HepG2 (cell line): ENCODE data around the gene CMTM2. TPM values are rescaled to one million over a fixed set of nuclear protein-coding genes. Genes with fewer than 3 reads are reported as not detected.
A peak's percentile ranks its signal among the peaks of the same experiment; 100 is the strongest.

Experiments
- ATAC-seq: fragments of 200-7000 bp; cut with Tn5 transposase; 3 replicates; pipeline ENCODE4 v1.9.1; 2020; ENCODE audit warnings: mild to moderate bottlenecking, moderate library complexity
- BruUV-seq: library from RNA; stranded (reverse); fragments of 400-500 nt; replicated peaks from 2 replicates; lab custom pipeline; 2021; lab: Mats Ljungman, UMichigan
- CTCF ChIA-PET: fragments of 300-600 bp; formaldehyde crosslinking; extraction: SDS; loops from one replicate; lab custom pipeline; 2021; ENCODE audit warnings: low total read pairs, inconsistent platforms, low intra/inter-chr PET ratio; lab: Yijun Ruan, JAX
- POLR2A ChIA-PET: fragments of 350-600 bp; sonication (Branson Sonifier 250); formaldehyde crosslinking; loops from one replicate; lab custom pipeline; 2020; ENCODE audit warnings: antibody characterized with exemption, inconsistent platforms; lab: Yijun Ruan, JAX
- DNase-seq: peaks from one replicate; pipeline ENCODE4 v3.0.0-alpha.2; 2015; ENCODE audit warnings: low spot score
- FAIRE-seq: peaks from 3 replicates; lab custom pipeline; 2011; peaks lifted over from hg19 to GRCh38; lab: Jason Lieb, UNC
- H2AFZ ChIP-seq: one replicate; pipeline ENCODE4 v1.6.1; 2011; ENCODE audit warnings: low read length, inconsistent platforms
- H3K27ac ChIP-seq: fragments of 300-600 bp; 3 replicates; pipeline ENCODE4 v1.8.0; 2011; ENCODE audit warnings: mixed run types, mild to moderate bottlenecking, mixed read lengths, low read length, inconsistent platforms; ENCODE audit not compliant: insufficient read depth; ENCODE audit errors: extremely low read length
- H3K27me3 ChIP-seq, 2 experiments: fragments of 200-600 bp in 1 of 2; 2 replicates in 1 of 2; 3 replicates in 1 of 2; pipeline versions ENCODE4 v1.6.0 to v1.8.0; 2011; ENCODE audit warnings: low read length in 2 of 2, mild to moderate bottlenecking in 2 of 2, moderate library complexity in 2 of 2, inconsistent platforms in 1 of 2; ENCODE audit not compliant: insufficient read depth in 2 of 2, control insufficient read depth in 1 of 2
- H3K36me3 ChIP-seq, 2 experiments: fragments of 200-600 bp in 1 of 2; replicated peaks in 1 of 2; 2 replicates in 1 of 2; 3 replicates in 1 of 2; pipeline versions ENCODE4 v1.5.1 to v1.8.0; 2011; ENCODE audit warnings: low read length in 2 of 2, inconsistent platforms in 1 of 2; ENCODE audit not compliant: insufficient read depth in 2 of 2, control insufficient read depth in 1 of 2
- H3K4me1 ChIP-seq: 2 replicates; pipeline ENCODE4 v1.5.1; 2012; ENCODE audit warnings: low read length, inconsistent platforms; ENCODE audit not compliant: insufficient read depth
- H3K4me2 ChIP-seq: 2 replicates; pipeline ENCODE4 v1.6.0; 2011; ENCODE audit warnings: low read depth, low read length, inconsistent platforms
- H3K4me3 ChIP-seq, 3 experiments: fragments of 200-600 bp in 1 of 3; sonication (generic), shearing (Covaris generic) in 1 of 3; replicated peaks in 1 of 3; 2 replicates each; pipeline ENCODE4 v1.5.1; 2011 to 2016; ENCODE audit warnings: low read length in 3 of 3, inconsistent platforms in 2 of 3, low read depth in 2 of 3, mild to moderate bottlenecking in 2 of 3, control low read depth in 1 of 3, mixed read lengths in 1 of 3; ENCODE audit not compliant: insufficient read depth in 1 of 3
- H3K79me2 ChIP-seq: one replicate; pipeline ENCODE4 v1.6.1; 2011; ENCODE audit warnings: low read length, inconsistent platforms; ENCODE audit not compliant: insufficient read depth
- H3K9ac ChIP-seq: 2 replicates; pipeline ENCODE4 v1.6.0; 2011; ENCODE audit warnings: mild to moderate bottlenecking, low read depth, low read length, inconsistent platforms; ENCODE audit not compliant: insufficient read depth
- H3K9me3 ChIP-seq: 2 replicates; pipeline ENCODE4 v1.5.1; 2012; ENCODE audit warnings: mild to moderate bottlenecking, low read length
- H4K20me1 ChIP-seq: 2 replicates; pipeline ENCODE4 v1.6.0; 2011; ENCODE audit warnings: inconsistent platforms, mild to moderate bottlenecking, low read length, moderate library complexity; ENCODE audit not compliant: insufficient read depth
- ELF3 ChIP-seq: IDR thresholded peaks from 2 replicates; pipeline ENCODE4 v1.6.1; 2016; ENCODE audit warnings: missing genetic modification reagents, missing compliant biosample characterization
- FIP1L1 ChIP-seq: fragments of 200-400 bp; formaldehyde crosslinking; IDR thresholded peaks from 2 replicates; pipeline ENCODE4 v1.6.1; 2018; ENCODE audit warnings: low read depth, mild to moderate bottlenecking, low read length, moderate library complexity, borderline replicate concordance; ENCODE audit not compliant: insufficient read depth
- JDP2 ChIP-seq: sonication (generic); formaldehyde crosslinking; IDR thresholded peaks from 2 replicates; pipeline ENCODE4 v1.8.1; 2022; ENCODE audit warnings: missing genetic modification reagents, borderline replicate concordance
- SOX13 ChIP-seq, 3 experiments: fragments of 450-650 bp in 1 of 3; sonication (generic) in 1 of 3; formaldehyde crosslinking in 1 of 3; IDR thresholded peaks in 2 of 3; conservative IDR thresholded peaks in 1 of 3; 2 replicates each; pipeline versions ENCODE4 v1.5.0 to v1.6.1; 2016 to 2020; ENCODE audit warnings: antibody characterized with exemption in 1 of 3, mild to moderate bottlenecking in 1 of 3, missing compliant biosample characterization in 1 of 3, missing genetic modification reagents in 1 of 3, moderate library complexity in 1 of 3
- ZFP36L1 ChIP-seq: sonication (generic); formaldehyde crosslinking; IDR thresholded peaks from 2 replicates; pipeline ENCODE4 v1.8.0; 2022; ENCODE audit warnings: mild to moderate bottlenecking, missing genetic modification reagents, moderate library complexity
- ZNF605 ChIP-seq: sonication (generic); formaldehyde crosslinking; IDR thresholded peaks from 2 replicates; pipeline ENCODE4 v1.8.0; 2022; ENCODE audit warnings: mild to moderate bottlenecking, missing genetic modification reagents
- ZNF724P ChIP-seq: sonication (generic); formaldehyde crosslinking; IDR thresholded peaks from 2 replicates; pipeline ENCODE4 v1.8.0; 2022; ENCODE audit warnings: missing genetic modification reagents, borderline replicate concordance
- WGBS: methylation state at CpG from one replicate; pipeline ENCODE4 v1.1.6; 2017; ENCODE audit warnings: low lambda C conversion rate; 5-methylcytosine and 5-hydroxymethylcytosine counted together
- in situ Hi-C: cut with HindIII; loops from 2 replicates; pipeline ENCODE4 v1.10.0; 2017; ENCODE audit warnings: low pct_unique_long_range_greater_than_20kb; ENCODE audit not compliant: extremely low pct_ligation_motif_present
- intact Hi-C: fragments of 100-400 bp; cut with micrococcal nuclease; formaldehyde crosslinking; loops from one replicate; pipeline ENCODE4 v1.10.0; 2022; ENCODE audit not compliant: unreplicated experiment
- polyA plus RNA-seq, 8 experiments: library from polyadenylated mRNA; depleted of rRNA in 3 of 8; stranded (reverse) in 7 of 8; unstranded in 1 of 8; fragments of >200 nt; fragmentation: Illumina TruSeq in 4 of 8; extraction: Trizol in 4 of 8; gene quantifications; 2 replicates each; pipeline versions ENCODE4 v1.2.1 to v1.2.3, GENCODE V29; 2011 to 2016; ENCODE audit warnings: low read depth in 4 of 8, missing spikeins in 1 of 8, mixed read lengths in 1 of 8; ENCODE audit not compliant: insufficient read depth in 1 of 8
- total RNA-seq, 5 experiments: library from RNA; depleted of rRNA; stranded (reverse); fragments of >200 nt; fragmentation: Illumina TruSeq; extraction: Trizol; gene quantifications; 2 replicates each; pipeline ENCODE4 v1.2.3, GENCODE V29; 2016; ENCODE audit warnings: low read depth in 1 of 5
- TF ChIP-seq, protein P1 (sequence below): IDR thresholded peaks from 2 replicates; pipeline ENCODE4 v1.4.0; 2020; ENCODE audit warnings: mild to moderate bottlenecking, missing genetic modification reagents
- TF ChIP-seq, protein P2 (sequence below): sonication (generic); formaldehyde crosslinking; IDR thresholded peaks from 2 replicates; pipeline ENCODE4 v1.5.0; 2020; ENCODE audit warnings: mild to moderate bottlenecking, missing genetic modification reagents, borderline replicate concordance
- TF ChIP-seq, protein P3 (sequence below): sonication (generic); formaldehyde crosslinking; IDR thresholded peaks from 2 replicates; pipeline ENCODE4 v1.9.0; 2021; ENCODE audit warnings: missing genetic modification reagents, mild to moderate bottlenecking, borderline replicate concordance
- TF ChIP-seq, protein P4 (sequence below): sonication (generic); formaldehyde crosslinking; IDR thresholded peaks from 2 replicates; pipeline ENCODE4 v1.9.0; 2022; ENCODE audit warnings: low read depth, missing genetic modification reagents

CMTM2 gene
- total and polyA plus RNA-seq, 2 of the 13 experiments (the other 11 are each of a cell fraction or from before 2014, with no cell fraction given) = not detected

DNA sequence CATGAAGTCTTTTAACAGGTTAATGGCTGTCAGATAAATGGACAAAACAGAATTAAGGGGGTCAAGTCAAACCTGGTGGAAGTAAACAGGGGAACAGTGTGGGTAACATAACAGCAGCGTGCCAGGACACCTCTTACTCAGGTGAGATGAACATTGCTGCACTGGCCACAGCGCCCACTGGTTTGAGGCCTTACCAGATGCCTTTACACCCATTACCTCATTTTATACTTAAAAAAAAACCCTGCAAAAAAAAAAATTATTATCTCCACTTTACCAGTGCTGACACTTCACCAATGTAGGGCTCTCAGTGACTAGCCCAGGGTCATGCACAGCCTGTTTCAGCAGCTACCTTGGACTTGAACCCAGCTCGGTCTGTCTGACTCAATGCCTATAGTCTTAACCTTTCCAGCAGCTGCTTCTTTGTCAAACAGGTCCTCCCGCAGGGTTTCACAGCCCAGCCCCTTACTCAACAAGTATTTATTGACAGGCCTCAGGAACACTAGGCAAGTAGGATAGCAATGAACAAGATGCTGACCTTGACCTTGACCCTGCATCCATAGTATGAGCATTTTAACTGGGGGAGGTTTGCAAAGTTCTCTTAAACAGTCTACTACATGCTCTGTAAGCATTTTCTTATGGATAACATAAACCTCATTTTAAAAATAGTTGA is 55.4 kb downstream of the CMTM2 start:
- H3K4me3 ChIP-seq = no peak overlapping the region
- intact Hi-C loops = no loop called here
- no peak overlapping the region for H2AFZ ChIP-seq
- no peaks in the 10 kb centered on the region for H3K9me3 ChIP-seq
- ChIA-PET POLR2A (no interaction called here), CTCF (no interaction called here)
- FAIRE-seq (no peak), ATAC-seq (peak; percentile 80), DNase-seq (peak; percentile 65)
- H3K79me2 ChIP-seq = no peaks in the 10 kb centered on the region
- no TSS peak for BruUV-seq
- no peaks in the 10 kb centered on the region for H3K27me3 ChIP-seq
- no peak overlapping the region for H3K9ac ChIP-seq
- H3K4me2 ChIP-seq = no peak overlapping the region
- no peaks in the 10 kb centered on the region; a peak in 1 of 5 replicates for H3K36me3 ChIP-seq
- in situ Hi-C loops = no loop called here
- H4K20me1 ChIP-seq = no peaks in the 10 kb centered on the region
- WGBS = 61% methylated on average over 4 of the region's 4 CpGs
- H3K27ac ChIP-seq = no peak overlapping the region
- H3K4me1 ChIP-seq = peaks cover 12% of the 10 kb centered on the region
- TF ChIP-seq SOX13 (IDR thresholded peaks at IDR 0.05) (no peak), SOX13 (CRISPR knock-in tag; conservative IDR thresholded peaks at IDR 0.05 in 1 of 2, IDR thresholded peaks at IDR 0.05 in 1 of 2) (0 out of 4 replicates have a peak, but pooled peaks of 1 of the 2 experiments have one; percentile 19), FIP1L1 (no peak), ZNF605 (no peak), ELF3 (CRISPR knock-in tag) (no peak), JDP2 (CRISPR knock-in tag) (no peak), ZFP36L1 (CRISPR knock-in tag) (no peak), ZNF724P (CRISPR knock-in tag) (no peak)
- TF ChIP-seq, protein P1, sequence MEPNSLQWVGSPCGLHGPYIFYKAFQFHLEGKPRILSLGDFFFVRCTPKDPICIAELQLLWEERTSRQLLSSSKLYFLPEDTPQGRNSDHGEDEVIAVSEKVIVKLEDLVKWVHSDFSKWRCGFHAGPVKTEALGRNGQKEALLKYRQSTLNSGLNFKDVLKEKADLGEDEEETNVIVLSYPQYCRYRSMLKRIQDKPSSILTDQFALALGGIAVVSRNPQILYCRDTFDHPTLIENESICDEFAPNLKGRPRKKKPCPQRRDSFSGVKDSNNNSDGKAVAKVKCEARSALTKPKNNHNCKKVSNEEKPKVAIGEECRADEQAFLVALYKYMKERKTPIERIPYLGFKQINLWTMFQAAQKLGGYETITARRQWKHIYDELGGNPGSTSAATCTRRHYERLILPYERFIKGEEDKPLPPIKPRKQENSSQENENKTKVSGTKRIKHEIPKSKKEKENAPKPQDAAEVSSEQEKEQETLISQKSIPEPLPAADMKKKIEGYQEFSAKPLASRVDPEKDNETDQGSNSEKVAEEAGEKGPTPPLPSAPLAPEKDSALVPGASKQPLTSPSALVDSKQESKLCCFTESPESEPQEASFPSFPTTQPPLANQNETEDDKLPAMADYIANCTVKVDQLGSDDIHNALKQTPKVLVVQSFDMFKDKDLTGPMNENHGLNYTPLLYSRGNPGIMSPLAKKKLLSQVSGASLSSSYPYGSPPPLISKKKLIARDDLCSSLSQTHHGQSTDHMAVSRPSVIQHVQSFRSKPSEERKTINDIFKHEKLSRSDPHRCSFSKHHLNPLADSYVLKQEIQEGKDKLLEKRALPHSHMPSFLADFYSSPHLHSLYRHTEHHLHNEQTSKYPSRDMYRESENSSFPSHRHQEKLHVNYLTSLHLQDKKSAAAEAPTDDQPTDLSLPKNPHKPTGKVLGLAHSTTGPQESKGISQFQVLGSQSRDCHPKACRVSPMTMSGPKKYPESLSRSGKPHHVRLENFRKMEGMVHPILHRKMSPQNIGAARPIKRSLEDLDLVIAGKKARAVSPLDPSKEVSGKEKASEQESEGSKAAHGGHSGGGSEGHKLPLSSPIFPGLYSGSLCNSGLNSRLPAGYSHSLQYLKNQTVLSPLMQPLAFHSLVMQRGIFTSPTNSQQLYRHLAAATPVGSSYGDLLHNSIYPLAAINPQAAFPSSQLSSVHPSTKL (CRISPR knock-in tag) = peak; percentile 30; the same call in 1 of the 2 replicates
- TF ChIP-seq, protein P2, sequence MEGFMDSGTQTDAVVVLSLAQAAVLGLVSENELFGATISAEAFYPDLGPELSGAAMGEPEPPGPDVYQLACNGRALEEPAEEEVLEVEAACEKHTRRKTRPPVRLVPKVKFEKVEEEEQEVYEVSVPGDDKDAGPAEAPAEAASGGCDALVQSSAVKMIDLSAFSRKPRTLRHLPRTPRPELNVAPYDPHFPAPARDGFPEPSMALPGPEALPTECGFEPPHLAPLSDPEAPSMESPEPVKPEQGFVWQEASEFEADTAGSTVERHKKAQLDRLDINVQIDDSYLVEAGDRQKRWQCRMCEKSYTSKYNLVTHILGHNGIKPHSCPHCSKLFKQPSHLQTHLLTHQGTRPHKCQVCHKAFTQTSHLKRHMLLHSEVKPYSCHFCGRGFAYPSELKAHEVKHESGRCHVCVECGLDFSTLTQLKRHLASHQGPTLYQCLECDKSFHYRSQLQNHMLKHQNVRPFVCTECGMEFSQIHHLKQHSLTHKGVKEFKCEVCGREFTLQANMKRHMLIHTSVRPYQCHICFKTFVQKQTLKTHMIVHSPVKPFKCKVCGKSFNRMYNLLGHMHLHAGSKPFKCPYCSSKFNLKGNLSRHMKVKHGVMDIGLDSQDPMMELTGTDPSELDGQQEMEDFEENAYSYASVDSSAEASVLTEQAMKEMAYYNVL (CRISPR knock-in tag) = no peak
- TF ChIP-seq, protein P3, sequence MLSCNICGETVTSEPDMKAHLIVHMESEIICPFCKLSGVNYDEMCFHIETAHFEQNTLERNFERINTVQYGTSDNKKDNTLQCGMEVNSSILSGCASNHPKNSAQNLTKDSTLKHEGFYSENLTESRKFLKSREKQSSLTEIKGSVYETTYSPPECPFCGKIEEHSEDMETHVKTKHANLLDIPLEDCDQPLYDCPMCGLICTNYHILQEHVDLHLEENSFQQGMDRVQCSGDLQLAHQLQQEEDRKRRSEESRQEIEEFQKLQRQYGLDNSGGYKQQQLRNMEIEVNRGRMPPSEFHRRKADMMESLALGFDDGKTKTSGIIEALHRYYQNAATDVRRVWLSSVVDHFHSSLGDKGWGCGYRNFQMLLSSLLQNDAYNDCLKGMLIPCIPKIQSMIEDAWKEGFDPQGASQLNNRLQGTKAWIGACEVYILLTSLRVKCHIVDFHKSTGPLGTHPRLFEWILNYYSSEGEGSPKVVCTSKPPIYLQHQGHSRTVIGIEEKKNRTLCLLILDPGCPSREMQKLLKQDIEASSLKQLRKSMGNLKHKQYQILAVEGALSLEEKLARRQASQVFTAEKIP = no peak
- TF ChIP-seq, protein P4, sequence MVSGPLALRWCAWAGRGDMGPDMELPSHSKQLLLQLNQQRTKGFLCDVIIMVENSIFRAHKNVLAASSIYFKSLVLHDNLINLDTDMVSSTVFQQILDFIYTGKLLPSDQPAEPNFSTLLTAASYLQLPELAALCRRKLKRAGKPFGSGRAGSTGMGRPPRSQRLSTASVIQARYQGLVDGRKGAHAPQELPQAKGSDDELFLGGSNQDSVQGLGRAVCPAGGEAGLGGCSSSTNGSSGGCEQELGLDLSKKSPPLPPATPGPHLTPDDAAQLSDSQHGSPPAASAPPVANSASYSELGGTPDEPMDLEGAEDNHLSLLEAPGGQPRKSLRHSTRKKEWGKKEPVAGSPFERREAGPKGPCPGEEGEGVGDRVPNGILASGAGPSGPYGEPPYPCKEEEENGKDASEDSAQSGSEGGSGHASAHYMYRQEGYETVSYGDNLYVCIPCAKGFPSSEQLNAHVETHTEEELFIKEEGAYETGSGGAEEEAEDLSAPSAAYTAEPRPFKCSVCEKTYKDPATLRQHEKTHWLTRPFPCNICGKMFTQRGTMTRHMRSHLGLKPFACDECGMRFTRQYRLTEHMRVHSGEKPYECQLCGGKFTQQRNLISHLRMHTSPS (CRISPR knock-in tag) = no peak
